HG02610 (cell line): ENCODE results near the gene NCBP1.
"Not testable (repeated sequence)": the region's sequence is repeated elsewhere in the genome, so short reads cannot be mapped to it uniquely, and the experiment has no call there.

Experiments used
- ATAC-seq: cut with Tn5 transposase; IDR thresholded peaks from one replicate; pipeline ENCODE4 v1.9.1; 2021; ENCODE audit warnings: mild to moderate bottlenecking, moderate library complexity; ENCODE audit not compliant: unreplicated experiment

Gene NCBP1

DNA sequence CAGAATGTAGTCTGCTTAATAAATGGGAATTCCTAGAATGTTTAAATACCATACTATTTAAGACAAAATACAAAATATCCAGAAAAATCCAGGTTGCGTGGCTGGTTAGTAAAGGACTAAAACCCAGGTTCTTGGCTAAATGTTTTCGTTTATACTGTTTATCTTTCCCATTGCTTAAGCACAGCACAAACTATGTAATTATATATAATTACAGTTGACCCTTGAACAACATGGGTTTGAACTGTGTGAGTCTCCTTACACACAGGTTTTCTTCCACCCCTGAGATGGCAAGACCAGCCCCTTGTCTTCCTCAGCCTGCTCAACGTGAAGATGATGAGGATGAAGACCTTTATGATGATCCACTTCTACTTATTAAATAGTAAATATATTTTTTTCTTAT lies 38.8 kb downstream of the NCBP1 start:
- ATAC-seq, result no peak

DNA sequence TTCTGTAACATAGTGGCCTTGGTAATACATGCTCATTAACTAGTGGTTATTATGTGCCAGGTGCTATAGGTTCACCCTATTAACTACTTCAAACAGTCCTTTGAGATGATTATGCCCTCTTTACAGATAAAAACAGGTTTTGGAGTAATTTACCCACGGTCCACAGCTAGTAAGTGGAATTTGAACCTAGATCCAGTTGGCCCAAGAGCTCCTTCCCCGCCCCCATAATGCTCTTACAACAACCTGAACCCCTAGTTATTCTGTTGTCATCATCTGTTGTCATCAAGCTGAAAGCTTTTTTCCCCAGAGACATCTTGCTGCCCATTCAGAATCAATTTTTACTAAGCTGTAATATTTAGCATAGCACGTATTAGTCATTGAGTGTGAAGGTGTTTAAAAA lies 40.3 kb downstream of the NCBP1 start:
- no peak for ATAC-seq

DNA sequence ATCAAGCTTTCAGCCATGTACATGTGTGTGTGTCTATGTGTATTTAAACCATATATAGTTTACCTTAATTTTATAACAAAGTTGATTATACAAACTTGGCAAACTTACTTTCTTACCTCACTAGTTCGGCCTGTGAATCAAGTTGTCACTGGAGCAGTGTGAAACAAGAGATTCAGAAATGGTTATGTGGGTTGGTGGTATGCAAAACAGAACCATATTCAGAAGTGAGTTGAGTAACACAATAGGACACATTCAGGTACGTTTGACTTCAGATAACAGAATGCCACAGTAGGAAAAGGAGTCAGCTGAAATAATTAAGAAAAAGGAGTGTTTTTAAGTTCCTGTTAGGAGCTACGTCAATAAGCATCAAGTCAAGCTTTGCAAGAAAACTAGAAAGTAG lies 42.0 kb downstream of the NCBP1 start:
- peak; percentile 80 for ATAC-seq

DNA sequence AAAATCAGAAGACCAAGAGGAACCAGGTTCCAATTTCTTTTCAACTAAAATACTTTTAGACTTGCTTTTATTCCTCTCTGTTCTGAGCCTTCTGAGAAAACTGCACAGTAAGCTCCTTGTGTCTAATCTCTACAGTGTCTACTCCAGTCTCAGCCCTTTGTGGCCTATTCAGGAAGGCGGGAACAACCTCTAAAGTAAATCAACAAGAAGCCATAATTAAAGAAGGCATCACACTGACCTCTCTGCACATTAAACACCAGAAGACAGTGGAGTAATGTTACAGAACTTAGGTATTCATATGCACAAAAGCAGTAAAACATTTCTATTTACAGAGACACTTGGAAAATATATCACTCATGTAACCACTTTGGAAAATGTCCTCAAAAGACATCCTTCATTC lies 48.6 kb downstream of the NCBP1 start:
- no peak for ATAC-seq

DNA sequence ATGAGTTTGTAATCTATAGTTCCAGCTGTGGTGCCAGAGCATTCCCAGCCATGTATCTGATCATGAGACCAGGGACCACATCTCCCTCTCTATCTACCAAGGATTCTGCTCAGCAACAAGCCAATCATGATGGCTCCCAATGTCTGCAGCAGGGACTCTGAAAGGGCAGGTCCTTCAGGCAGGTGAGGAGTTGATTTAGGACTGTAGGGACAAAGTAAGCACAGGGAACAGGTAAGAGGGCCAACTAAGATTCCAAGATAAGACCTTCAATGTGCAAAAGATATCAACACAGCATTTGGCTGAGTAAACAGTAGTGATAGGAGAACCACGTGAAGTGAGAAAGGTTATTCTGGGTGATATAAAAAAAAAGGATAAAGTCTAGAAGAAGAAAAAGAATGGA lies 55.0 kb downstream of the NCBP1 start:
- ATAC-seq, result no peak

DNA sequence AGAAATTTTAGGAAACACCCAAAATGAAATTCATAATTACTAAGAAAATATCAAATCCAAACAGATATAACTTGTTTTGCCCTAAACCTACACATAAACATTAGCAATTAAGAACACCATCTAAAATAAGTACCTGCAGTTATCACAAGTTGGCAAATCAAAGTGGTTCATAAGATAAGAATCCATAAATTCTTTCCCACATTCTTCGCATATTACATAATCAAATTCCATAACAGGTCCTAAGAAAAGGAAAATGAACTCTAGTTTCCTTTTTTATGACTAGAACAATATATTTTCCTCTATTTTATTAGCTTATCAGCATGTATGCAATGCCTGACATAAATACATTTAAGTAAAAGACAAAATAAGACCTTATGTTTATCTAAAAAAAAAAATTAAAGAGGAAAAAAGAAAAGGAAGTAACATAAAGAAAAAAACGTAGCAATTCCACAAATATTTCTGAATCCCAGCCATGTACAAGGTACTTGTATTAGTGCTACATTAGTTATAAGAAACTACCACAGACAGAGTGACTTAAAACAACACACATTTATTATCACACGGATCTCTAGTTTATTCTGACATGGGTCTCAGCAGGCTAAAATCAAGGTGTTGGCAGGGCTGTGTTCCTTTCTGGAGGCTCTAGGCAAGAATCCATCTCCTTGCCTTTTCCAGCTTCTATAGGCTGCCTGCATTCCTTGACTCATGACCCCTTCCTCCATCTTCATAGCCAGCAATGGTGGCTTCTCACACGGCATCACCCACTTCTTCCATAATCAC lies 56.0 kb downstream of the NCBP1 start:
- no peak for ATAC-seq

DNA sequence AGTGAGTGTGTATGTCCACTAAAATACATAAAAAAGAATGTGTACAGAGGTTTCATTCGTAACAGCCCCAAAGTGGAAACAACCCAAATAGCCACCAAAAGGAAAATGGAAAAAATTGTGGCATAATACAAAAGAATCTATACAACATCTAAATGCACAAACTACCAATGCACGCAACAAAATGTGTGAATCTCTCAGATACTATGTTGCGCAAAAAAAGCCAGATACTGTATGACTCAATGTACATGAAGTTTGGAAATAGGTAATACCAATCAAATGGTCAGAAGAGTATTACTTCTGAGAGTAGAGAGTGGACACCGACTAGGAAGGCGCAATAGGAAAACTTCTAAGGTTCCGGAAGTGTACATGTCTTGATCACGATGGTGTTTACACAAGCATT lies 61.1 kb downstream of the NCBP1 start:
- ATAC-seq, result no peak

DNA sequence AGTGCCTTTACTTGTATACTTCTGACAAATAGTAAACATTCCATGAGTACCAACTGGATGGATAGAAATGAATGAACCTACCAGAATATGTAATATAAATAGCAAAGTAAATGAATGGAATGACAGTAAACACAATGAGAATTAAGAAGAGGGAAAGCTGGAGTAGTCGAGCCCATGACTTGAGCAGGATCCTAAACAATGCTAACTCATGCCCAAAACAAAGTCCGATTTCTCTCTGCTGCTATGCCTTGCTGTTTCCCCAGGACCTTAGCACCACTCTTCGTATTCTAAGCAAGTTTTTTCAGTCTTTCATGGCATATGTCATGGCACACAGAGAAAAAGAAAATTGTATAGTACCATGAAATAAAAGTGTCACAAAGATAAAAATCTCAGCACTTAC lies 61.8 kb downstream of the NCBP1 start:
- ATAC-seq, result no peak

DNA sequence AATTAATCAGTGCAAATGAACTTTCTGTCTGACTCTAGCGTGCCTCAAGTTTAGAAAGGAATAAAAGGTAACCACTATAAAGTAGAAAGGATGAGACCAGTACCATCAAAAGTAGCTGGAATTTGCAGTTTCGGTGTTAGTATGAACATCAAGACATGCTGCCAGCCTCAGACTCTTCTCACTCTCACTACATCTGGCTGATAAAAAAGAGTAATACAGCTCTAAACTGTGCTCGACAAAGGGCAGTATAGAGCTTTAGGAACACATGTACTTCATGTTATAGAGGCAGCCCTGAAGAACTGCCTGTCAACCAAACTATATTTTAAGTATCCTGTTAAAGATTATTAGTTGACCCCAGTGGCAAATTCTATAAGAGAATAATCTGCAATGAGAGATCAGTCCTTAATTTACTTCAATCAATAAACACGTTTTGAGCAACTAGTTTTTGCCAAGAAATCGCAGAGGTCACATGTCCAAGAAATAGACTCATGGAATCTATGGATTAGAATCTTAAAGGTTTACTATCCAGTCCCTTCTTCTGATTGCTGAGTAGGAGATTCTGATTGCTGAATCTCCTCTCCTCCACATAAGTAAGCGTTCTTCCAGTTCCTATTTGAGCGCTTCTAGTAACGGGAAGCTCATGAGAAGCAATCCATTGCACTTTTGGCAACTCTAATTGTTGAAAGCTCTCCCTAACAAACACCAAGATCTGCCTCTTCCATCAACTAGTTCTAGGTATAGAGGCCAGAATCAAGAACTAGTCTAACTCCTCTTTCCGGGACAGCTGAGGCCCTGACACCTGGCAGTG lies 62.6 kb downstream of the NCBP1 start:
- no peak for ATAC-seq

DNA sequence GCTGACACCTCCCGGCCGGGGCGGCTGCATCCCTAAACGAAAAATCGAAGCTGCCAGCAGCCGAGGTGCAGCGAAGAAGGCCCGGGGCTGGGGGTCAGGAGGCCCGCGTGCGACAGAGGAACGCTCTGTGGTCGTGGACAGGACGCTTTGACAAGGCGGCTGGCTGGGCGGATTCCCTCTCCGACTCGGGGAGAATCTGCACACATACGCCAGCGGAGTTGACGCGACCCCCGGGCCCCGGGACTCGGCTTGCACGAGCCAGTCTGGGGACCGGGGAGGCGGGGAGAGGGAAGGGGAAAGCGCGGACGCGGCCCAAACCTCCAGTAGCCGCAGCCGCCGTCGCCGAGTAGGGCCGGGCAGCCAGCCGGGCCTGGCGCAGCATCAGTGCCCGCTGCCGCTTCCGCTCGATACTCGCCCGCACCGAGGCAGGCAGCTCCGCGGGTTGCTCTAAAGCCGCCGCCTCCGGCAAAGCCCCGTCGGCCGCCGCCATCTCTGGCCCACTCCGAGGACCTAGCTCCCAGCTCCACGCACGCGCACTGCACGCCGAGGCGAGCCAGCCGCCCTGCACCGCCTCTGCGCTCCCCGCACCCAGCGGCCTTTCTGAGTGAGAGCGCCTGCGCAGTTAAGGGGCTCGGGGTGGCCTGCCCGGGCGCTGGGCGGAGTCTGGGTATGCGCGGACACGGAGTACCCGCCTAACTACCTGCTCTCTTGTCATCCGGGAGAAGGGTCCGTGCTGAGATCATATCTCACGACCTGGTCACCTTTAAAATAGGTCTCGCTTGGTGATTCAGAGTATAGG lies 63.4 kb downstream of the NCBP1 start, which contains the start of gene XPA:
Gene XPA, minus strand, starts transcription at position 538 of the 799 bp plus-strand sequence. Its CDS starts 48 bp downstream, at position 490.
- ATAC-seq, result peak; percentile 94

DNA sequence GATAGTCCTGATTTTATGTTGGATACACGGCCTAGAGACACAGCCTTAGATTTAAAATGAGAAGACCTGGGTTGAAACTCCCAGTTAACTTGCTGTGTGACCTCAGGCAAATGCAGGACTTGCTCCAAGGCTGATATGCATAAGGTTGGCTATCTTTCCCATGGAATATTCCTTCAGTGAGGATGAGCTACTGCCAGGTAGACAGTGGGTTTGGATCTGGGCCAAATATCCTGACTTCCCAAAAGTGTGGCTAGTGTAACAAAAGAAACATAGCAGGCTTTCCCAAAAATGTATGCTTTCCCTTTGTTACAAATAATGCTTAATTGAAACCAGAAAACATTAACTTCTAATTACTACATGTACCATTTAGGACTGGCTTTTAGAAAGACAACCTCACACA lies 64.2 kb downstream of the NCBP1 start:
- ATAC-seq, result no peak

DNA sequence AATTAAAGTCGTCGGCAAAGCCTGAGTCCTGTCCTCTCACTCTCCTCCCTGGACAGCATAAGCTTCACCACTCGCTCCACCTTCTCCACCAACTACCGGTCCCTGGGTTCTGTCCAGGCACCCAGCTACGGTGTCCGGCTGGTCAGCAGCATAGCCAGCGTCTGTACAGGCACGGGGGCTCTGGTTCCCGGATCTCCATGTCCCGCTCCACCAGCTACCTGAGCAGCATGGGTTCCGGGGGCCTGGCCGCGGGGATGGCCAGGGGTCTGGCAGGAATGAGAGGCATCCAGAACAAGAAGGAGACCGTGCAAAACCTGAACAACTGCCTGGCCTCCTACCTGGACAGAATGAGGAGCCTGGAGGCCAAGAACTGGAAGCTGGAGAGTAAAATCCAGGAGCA lies 65.2 kb downstream of the NCBP1 start:
- no peak for ATAC-seq

DNA sequence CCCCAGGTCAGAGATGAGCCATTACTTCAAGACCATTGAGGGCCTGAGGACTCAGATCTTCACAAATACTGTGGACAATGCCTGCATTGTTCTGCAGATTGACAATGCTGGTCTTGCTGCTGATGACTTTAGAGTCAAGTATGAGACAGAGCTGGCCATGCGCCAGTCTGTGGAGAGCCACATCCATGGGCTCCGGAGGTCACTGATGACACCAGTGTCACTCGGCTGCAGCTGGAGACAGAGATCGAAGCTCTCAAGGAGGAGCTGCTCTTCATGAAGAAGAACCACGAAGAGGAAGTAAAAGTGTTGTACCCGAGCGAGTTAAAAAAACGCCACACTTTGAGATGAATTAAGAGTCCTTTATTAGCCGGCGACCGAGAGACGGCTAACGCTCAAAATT lies 65.7 kb downstream of the NCBP1 start:
- not testable (repeated sequence) for ATAC-seq

DNA sequence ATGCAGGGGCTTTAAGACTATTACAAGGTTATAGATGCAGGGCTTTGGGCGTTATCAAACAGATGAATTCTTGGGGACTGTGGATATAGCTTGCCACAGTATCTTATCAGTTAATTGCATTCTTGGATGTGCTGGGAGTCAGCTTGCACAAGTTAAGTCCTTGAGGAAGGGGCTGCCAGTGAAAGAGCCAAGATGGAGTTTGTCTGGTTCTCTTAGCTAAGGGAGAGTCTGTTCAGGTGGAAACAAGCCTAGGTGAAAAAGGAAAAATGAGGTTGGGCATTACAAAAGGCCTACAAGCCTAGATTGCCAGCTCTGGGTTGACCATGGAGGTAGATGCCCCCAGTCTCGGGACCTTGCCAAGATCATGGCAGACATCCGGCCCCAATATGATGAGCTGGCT lies 66.2 kb downstream of the NCBP1 start:
- not testable (repeated sequence) for ATAC-seq

DNA sequence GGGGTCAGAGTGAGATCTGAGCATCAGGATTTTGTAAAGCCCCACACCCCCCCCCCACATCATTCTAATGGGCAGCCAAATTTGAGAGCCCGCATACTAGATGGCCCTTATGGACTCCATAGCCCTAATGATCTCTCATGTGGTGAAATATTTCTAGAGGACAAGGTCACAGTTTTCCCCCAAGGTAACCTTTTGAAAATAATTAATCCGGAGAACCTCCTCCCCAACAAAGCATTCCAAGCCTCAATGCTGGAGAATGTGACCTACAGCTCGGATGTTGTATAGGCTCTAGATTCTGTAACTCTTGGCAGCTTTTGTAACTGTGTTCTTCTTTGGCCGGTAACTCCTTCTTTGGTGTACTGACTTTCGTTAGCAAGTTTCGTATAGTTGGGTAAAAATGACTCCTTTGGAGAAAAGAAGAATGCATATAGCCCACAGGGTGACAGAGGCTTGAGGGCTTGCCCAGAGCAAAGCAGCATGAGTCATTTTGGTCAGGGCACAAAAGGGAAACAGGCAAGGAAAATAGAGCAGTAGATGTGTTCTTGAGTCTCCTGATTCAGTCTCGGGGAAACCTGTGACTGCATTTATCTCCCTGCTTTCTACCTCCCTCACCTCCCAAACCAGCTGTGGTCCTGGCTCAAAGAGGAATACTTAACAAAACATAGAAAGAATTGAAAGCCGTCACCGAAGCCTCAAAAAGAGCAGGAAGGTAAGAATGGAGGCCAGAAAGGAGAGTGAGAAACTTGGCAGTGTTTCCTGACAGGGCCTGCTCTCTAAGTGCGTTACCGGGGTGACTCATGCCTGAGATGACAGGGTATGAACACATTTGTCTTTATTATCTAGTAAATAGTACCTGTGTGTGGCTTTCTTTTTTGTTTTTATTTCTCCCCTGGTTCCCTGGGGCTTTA lies 70.1 kb downstream of the NCBP1 start:
- ATAC-seq, result peak; percentile 63

DNA sequence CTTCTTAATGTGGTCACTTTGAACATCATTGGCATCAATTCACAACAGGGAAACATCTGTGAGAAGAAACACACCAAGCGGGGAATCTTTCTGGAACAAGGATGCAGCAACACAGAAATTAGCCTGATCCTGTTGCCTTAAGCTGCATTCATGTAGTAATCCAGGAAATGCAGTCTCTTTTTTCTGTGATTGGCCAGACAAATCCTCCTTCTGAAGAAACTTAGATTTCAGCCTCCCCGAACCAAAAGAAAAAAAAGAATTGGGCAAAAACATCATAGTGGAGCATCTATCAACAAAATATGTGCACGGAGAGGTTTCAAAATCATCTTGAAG lies 70.7 kb downstream of the NCBP1 start:
- no peak for ATAC-seq

DNA sequence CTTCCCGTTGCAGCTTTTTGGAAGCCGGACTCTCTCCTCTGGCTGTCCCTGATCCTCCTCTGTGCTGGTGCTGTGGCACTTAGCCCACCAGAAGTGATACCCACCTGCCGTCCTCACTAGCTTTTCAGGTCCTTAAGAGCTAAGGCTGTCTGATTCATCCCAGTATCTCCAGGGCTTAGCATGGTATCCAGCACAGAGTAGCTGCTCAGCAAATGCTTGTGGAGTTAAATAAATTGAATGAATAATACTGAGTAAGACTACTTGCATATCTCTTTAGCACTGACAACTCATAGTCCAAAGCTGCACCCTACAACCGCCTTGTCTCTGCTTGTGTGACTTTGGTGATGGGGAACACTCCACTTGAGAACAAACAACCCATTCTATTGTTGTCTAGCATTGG lies 71.2 kb downstream of the NCBP1 start:
- ATAC-seq, result no peak

DNA sequence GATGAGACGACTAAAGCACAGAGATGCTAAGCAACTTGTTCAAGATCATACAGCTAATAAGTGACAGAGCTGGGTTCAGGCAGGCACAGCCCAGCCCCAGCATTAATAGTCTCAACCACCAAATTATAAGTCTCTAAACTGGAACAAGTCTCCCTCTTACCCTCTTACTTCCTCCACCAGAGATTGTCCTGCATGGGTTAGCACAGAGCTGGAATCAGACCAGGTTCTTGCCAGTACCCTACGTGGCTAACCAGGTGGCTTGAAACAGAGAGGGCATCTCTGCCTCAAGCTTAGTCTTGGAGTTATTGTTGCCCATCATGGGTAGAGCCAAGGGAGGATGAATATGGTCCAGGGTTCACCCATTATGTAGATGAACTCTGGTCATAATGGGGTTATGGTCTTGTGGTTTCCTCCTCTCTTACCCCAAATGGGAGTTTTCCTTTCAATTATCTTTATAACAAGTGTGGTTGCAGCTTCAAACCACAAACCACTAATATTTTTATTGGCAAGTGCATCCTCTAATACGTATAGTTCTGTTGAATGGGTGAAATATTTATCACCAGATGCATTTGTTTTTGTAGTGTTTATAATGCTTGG lies 71.8 kb downstream of the NCBP1 start:
- no peak for ATAC-seq

DNA sequence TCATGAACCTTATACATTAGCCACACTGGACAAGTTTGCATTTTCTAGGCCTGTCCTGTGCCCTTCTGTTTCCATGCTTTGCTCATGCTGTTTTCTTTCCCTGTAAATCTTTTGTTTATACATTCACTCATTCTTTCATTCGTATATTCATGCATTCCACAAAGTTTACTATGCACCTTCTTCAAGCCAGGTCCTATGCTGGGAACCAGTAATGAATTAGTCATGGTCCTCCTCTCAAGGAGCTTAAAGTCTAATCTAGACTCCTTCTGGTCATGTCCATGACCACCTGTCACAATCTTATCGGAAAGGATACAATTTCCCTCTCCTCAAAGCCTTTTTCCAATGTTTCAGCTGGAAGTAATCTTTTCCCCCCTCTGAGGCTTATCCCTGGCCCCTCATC lies 72.6 kb downstream of the NCBP1 start:
- ATAC-seq, result no peak
